Daoy (cell line): ENCODE data around the gene RPS18. TPM values are rescaled to one million over a fixed set of nuclear protein-coding genes. Genes with fewer than 3 reads are reported as not detected.

Source experiments
- DNase-seq: peaks from one replicate; pipeline ENCODE4 v3.0.0-alpha.2; 2015; ENCODE audit warnings: low read depth
- total RNA-seq: library from RNA; depleted of rRNA; stranded (reverse); fragments of >200 nt; shearing (Covaris generic); gene quantifications from 2 replicates; pipeline ENCODE4 v1.2.3, GENCODE V29; 2014

Gene RPS18
- total RNA-seq, 1 experiment from 2014 or later = 7,419 TPM

GRCh38 chr6:33289784-33290315 is 18.0 kb downstream of the RPS18 start:
- DNase-seq = no peak

- DNase-seq = no peak
These were observed 18.6 kb downstream of the RPS18 start for GRCh38 chr6:33290459-33290858.

GRCh38 chr6:33292996-33293682 is 21.3 kb downstream of the RPS18 start:
- DNase-seq = no peak

GRCh38 chr6:33294086-33294823 is 22.4 kb downstream of the RPS18 start:
- no peak for DNase-seq

- no peak for DNase-seq
These were observed 23.9 kb downstream of the RPS18 start for GRCh38 chr6:33295621-33296369.

- DNase-seq = no peak
These were observed 25.0 kb downstream of the RPS18 start for GRCh38 chr6:33296797-33297405.

GRCh38 chr6:33297406-33297955 is 25.6 kb downstream of the RPS18 start:
- DNase-seq = no peak

- peak; percentile 79 for DNase-seq
These were observed 26.3 kb downstream of the RPS18 start for GRCh38 chr6:33297956-33298772.

GRCh38 chr6:33298773-33299236 is 26.9 kb downstream of the RPS18 start, which contains the start of gene RGL2:
Gene RGL2 (minus strand): TSS chr6:33298942. CDS start chr6:33298610, 332 bp downstream.
- peak; percentile 70 for DNase-seq

- peak; percentile 97 for DNase-seq
These were observed 27.5 kb downstream of the RPS18 start for GRCh38 chr6:33299237-33299944.

- DNase-seq = no peak
These were observed 30.0 kb downstream of the RPS18 start for GRCh38 chr6:33301877-33302276.

- DNase-seq = no peak
These were observed 32.3 kb downstream of the RPS18 start for GRCh38 chr6:33304216-33304615.

- no peak for DNase-seq
These were observed 33.2 kb downstream of the RPS18 start for GRCh38 chr6:33305052-33305451.

- DNase-seq = no peak
These were observed 34.5 kb downstream of the RPS18 start for GRCh38 chr6:33306356-33306755.

GRCh38 chr6:33312361-33313104 is 40.7 kb downstream of the RPS18 start:
- peak; percentile 89 for DNase-seq

GRCh38 chr6:33313105-33313708 is 41.3 kb downstream of the RPS18 start:
- DNase-seq = peak; percentile 58

- peak; percentile 91 for DNase-seq
These were observed 42.0 kb downstream of the RPS18 start, which contains the start of gene TAPBP for GRCh38 chr6:33313709-33314514. Gene TAPBP (minus strand): TSS chr6:33314078. CDS start chr6:33314041, 37 bp downstream.

- peak; percentile 90 for DNase-seq
These were observed 42.7 kb downstream of the RPS18 start for GRCh38 chr6:33314515-33314942.
